NCI-H510A treated with DMSO at 0.1 percent for 48 hours (cell line): ENCODE data around the gene OR2T11.
"Not testable (repeated sequence)": the region's sequence is repeated elsewhere in the genome, so short reads cannot be mapped to it uniquely, and the experiment has no call there.

Source experiments
- DNase-seq: peaks from one replicate; lab custom pipeline; 2025; lab: John Stamatoyannopoulos, UW

OR2T11 gene

GRCh38 chr1:248634991-248635390 is at the start of gene OR2T11:
Gene OR2T11, minus strand, starts transcription at chr1:248635091. Its CDS starts 7,963 bp downstream, at chr1:248627128.
- not testable (repeated sequence) for DNase-seq

GRCh38 chr1:248681651-248682050 is 46.8 kb upstream of the OR2T11 start:
- no peak for DNase-seq

- no peak for DNase-seq
Measured at GRCh38 chr1:248670003-248670402, 35.1 kb upstream of the OR2T11 start.

GRCh38 chr1:248663453-248664328 is 28.8 kb upstream of the OR2T11 start:
- not testable (repeated sequence) for DNase-seq

- DNase-seq = not testable (repeated sequence)
Measured at GRCh38 chr1:248656797-248657196, 21.9 kb upstream of the OR2T11 start.

GRCh38 chr1:248655354-248655753 is 20.5 kb upstream of the OR2T11 start, which contains the start of gene OR2T27:
Gene OR2T27, minus strand, starts transcription at chr1:248655528. Its CDS starts 4,644 bp downstream, at chr1:248650884.
- not testable (repeated sequence) for DNase-seq

- not testable (repeated sequence) for DNase-seq
Measured at GRCh38 chr1:248648770-248649536, 14.1 kb upstream of the OR2T11 start.

- not testable (repeated sequence) for DNase-seq
Measured at GRCh38 chr1:248645178-248645577, 10.3 kb upstream of the OR2T11 start, which contains the start of gene OR2T35. Gene OR2T35, minus strand, starts transcription at chr1:248645278. Its CDS starts 6,020 bp downstream, at chr1:248639258.

- DNase-seq = not testable (repeated sequence)
Measured at GRCh38 chr1:248642971-248643651, 8.2 kb upstream of the OR2T11 start.

GRCh38 chr1:248641583-248641982 is 6.7 kb upstream of the OR2T11 start:
- DNase-seq = not testable (repeated sequence)

GRCh38 chr1:248640906-248641305 is 6.0 kb upstream of the OR2T11 start:
- not testable (repeated sequence) for DNase-seq

- DNase-seq = not testable (repeated sequence)
Measured at GRCh38 chr1:248639652-248640051, 4.8 kb upstream of the OR2T11 start.

GRCh38 chr1:248636612-248637011 is 1.7 kb upstream of the OR2T11 start:
- DNase-seq = not testable (repeated sequence)

GRCh38 chr1:248631354-248632008 is 3.4 kb downstream of the OR2T11 start:
- no peak for DNase-seq

- DNase-seq = no peak
Measured at GRCh38 chr1:248630551-248630950, 4.3 kb downstream of the OR2T11 start.

- DNase-seq = no peak
Measured at GRCh38 chr1:248627971-248628844, 6.7 kb downstream of the OR2T11 start.

GRCh38 chr1:248625971-248626370 is 8.9 kb downstream of the OR2T11 start:
- no peak for DNase-seq

GRCh38 chr1:248625166-248625565 is 9.7 kb downstream of the OR2T11 start:
- DNase-seq = no peak

- DNase-seq = peak; percentile 22
Measured at GRCh38 chr1:248622570-248623001, 12.3 kb downstream of the OR2T11 start.

GRCh38 chr1:248621770-248622169 is 13.1 kb downstream of the OR2T11 start:
- no peak for DNase-seq
